ENCODE measurements around the gene SRPRB. TPM values are rescaled to one million over a fixed set of nuclear protein-coding genes. Genes with fewer than 3 reads are reported as not detected.

Gene SRPRB
- total and polyA plus RNA-seq, 9 of the 15 experiments (the other 6 are each of a cell fraction or from before 2014, with no cell fraction given) = 29.5 to 66.0 (median 41.4) TPM

DNA sequence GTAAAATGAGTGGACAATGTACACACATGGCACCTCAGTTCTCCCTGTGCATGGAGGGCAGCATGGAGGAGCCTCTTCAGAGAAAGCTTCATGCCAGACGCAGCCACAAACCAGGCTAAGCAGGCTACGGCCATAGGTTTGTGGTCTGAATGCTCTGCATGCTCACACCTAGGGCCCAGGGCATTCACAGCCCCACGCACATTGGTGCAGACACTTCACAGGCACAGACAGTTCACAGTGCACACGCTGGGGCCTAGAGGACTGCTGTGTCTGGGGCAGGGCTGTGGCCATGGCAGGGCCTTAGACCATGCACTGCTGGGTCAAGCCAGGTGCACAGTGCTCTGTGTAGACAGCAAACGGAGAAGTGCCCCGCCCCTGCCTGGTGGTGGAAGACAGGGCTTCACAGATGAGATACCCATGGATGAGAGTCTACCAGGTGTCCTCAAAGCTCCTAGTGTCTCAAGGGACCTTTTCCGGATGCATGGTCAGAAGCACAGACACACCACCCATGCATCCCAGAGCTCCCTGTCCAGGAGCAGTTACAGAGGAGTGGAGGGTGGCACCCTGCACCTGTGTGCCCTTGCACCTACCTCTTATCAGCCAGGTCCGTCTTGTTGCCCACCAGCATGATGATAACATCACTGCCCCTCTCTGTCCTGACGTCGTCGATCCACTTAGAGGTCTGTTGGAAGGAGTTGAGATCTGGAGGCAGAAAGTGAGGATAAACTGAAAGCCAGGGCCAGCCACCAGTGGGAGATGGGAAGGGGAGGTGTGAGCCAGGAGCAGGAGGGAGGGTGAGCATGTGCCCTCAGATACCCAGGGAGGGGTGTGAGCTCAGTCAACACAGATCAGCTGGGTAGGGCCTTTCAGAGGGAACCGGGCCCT lies 33.5 kb downstream of the SRPRB start:
- no peaks in the 10 kb centered on the region for H3K9me1 ChIP-seq (ENCODE audit: control insufficient read depth, insufficient read depth, low read length)
- CTCF ChIA-PET (ENCODE audit: low intra/inter-chr PET ratio) = no interaction called here
- H3K4me3 ChIP-seq = no peak overlapping the region
- DNase-seq (ENCODE audit: extremely low read depth in 1 of 4, low spot score in 3 of 4) (no peak), FAIRE-seq (no peak), ATAC-seq (no peak)
- no peaks in the 10 kb centered on the region for H3K36me3 ChIP-seq (ENCODE audit: control insufficient read depth, insufficient read depth, low read length)
- no peak for TF ChIP-seq HLTF (IDR thresholded peaks at IDR 0.05)
- no peak for TF ChIP-seq RNF2 (IDR thresholded peaks at IDR 0.05)
- TF ChIP-seq PTRF (tag; IDR thresholded peaks at IDR 0.05) = no peak
- no peak for TF ChIP-seq ZNF551 (CRISPR knock-in tag; IDR thresholded peaks at IDR 0.05)
- TF ChIP-seq SLC30A9 (CRISPR knock-in tag; IDR thresholded peaks at IDR 0.05) = no peak
- no peak for TF ChIP-seq YY1 (IDR thresholded peaks at IDR 0.05; ENCODE audit: borderline replicate concordance in 1 of 3, control insufficient read depth in 1 of 3, extremely low read depth in 1 of 3, insufficient read depth in 3 of 3, insufficient read length in 1 of 3, insufficient replicate concordance in 2 of 3, low read depth in 1 of 3, low read length in 2 of 3)
- no peak for TF ChIP-seq ATF1 (CRISPR knock-in tag; IDR thresholded peaks at IDR 0.05)
- no peak for TF ChIP-seq ATF1 (tag; IDR thresholded peaks at IDR 0.05)
- TF ChIP-seq, protein P1, sequence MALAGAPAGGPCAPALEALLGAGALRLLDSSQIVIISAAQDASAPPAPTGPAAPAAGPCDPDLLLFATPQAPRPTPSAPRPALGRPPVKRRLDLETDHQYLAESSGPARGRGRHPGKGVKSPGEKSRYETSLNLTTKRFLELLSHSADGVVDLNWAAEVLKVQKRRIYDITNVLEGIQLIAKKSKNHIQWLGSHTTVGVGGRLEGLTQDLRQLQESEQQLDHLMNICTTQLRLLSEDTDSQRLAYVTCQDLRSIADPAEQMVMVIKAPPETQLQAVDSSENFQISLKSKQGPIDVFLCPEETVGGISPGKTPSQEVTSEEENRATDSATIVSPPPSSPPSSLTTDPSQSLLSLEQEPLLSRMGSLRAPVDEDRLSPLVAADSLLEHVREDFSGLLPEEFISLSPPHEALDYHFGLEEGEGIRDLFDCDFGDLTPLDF (CRISPR knock-in tag; IDR thresholded peaks at IDR 0.05) = no peak
- no peak for TF ChIP-seq BRD4 (IDR thresholded peaks at IDR 0.05)
- TF ChIP-seq XRCC5 (IDR thresholded peaks at IDR 0.05; ENCODE audit: low read depth, low read length) = no peak
- H3K4me1 ChIP-seq (replicated peaks in 1 of 2; ENCODE audit: control insufficient read depth in 2 of 2, insufficient read depth in 2 of 2, low read length in 2 of 2) = peaks cover 5 to 9% of the 10 kb centered on the region in 2 experiments; a peak in 2 of 5 replicates
- H3K27me3 ChIP-seq (ENCODE audit: control insufficient read depth in 2 of 2, insufficient read depth in 2 of 2, low read length in 2 of 2) = no peaks in the 10 kb centered on the region
- H3K4me2 ChIP-seq (ENCODE audit: insufficient read depth, low read length) = no peak overlapping the region
- H2AFZ ChIP-seq (ENCODE audit: low read depth, low read length) = no peak overlapping the region
- intact Hi-C loops (cut with micrococcal nuclease) = no loop called here
- H3K79me2 ChIP-seq (ENCODE audit: control insufficient read depth, insufficient read depth, low read length) = no peaks in the 10 kb centered on the region
- WGBS (ENCODE audit: insufficient coverage, low coverage, missing lambda C conversion rate) = 54% methylated on average over 12 of the region's 12 CpGs
- no TSS peak for BruUV-seq (replicated peaks)
- H3K27ac ChIP-seq (ENCODE audit: extremely low read depth, low read depth, low read length) = no peak overlapping the region
- in situ Hi-C loops (cut with MboI) = no loop called here
- POLR2A ChIA-PET = no interaction called here
- H3K9ac ChIP-seq (ENCODE audit: insufficient read depth in 1 of 2, low read depth in 2 of 2, low read length in 2 of 2) = no peak overlapping the region
- no peaks in the 10 kb centered on the region for H3K9me3 ChIP-seq (replicated peaks; ENCODE audit: control insufficient read depth, insufficient read depth, low read depth, low read length)
- H4K20me1 ChIP-seq (replicated peaks; ENCODE audit: control insufficient read depth, insufficient read depth, low read length) = no peaks in the 10 kb centered on the region
